ENCODE data around the gene RSPH6A.

Gene RSPH6A

DNA sequence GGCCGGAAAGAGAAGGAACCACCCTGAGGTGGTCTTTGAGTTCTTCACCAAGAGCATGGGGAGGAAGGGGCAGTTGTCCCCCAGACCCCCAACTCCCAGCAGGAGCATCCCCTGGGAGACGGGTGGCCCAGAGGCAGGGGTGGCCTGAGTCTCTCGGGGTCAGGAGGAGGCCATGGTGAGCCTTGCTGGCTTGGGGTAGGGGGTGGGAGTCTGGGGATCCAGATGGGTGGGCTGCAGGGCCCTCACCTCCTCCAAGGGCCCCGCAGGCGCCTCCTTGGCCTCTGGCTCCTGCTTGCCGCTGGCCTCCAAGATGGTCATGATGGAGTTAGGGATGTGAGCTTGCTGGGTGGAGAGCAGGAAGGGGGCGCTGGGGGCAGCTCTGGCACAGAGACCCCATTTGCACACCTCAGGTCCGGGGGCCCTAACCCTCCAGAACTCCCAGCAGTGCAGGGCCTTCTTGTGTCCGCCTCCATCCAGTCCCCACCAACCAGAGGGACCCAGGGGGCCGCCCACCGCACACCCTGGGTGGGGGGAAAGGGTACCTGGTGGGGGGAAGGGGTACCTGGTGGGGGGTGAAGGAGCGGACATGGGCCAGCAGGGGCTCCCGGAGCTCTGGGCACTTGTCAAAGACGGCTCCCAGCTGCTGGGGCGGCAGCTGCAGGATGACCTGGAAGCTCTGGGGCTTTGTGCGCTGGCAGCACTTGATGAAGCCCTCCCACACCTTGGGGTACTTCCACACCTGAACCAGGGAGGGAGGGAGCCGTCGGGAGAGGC, 1.3 kb upstream of the RSPH6A start:
- H3K36me3 ChIP-seq (ENCODE audit: control insufficient read depth, insufficient read depth, low read length), result peaks cover 23% of the 10 kb centered on the region
- peak overlapping the region; percentile 84 for H3K4me3 ChIP-seq (ENCODE audit: low read depth, low read length)
- peak overlapping the region; percentile 80 for H3K9ac ChIP-seq (ENCODE audit: low read length)
- no peaks in the 10 kb centered on the region for H3K27me3 ChIP-seq (ENCODE audit: control insufficient read depth, insufficient read depth, low read length)
- peak overlapping the region; percentile 42 for H3K27ac ChIP-seq (ENCODE audit: low read depth, low read length)
- H3K9me3 ChIP-seq (ENCODE audit: control insufficient read depth, insufficient read depth, low read depth, low read length), result no peaks in the 10 kb centered on the region
- H3K4me1 ChIP-seq (ENCODE audit: control insufficient read depth, insufficient read depth, low read length), result peaks cover 26% of the 10 kb centered on the region

DNA sequence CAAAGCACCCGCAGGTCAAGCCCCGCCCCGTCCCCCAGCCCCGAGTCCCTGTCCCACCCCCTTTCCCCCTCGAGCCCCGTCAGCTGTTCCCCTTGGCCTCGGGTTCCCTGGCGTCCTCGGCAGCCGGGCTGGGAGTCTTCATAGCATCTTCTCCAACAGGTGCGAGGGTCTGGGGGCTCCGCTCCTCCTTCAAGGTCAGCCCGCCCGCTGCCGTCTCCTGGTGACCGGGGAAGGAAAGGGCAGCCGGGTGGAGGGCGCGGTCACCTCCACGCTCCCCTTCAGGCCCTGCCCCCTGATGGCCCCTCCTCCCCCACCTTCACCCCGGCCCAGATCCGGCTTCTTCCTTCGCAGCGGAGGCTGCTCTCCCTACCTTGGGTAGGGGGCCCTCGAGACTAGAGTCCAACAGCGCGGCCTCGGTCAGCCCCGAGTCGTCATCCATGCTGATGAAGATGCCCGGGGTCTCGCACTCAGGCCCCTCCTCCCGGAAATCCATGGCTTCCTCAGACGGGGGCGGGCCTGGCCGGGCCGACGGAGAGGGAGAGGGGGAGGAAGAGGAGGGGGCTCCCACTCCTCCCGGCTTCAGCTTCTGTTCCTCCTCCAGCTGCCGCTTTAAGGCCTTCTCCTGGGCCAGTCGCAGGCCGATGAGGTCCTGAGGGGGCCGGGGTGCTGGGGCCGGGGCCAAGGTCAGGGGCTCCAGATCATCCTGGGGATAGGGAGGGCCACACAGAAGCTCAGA, 541 bp upstream of the RSPH6A start:
- Histone ChIP-seq H3K9me3 (ENCODE audit: control insufficient read depth, insufficient read depth, low read depth, low read length) (no peaks in the 10 kb centered on the region), H3K27ac (ENCODE audit: low read depth, low read length) (peak overlapping the region; percentile 42), H3K27me3 (ENCODE audit: control insufficient read depth, insufficient read depth, low read length) (no peaks in the 10 kb centered on the region), H3K9ac (ENCODE audit: low read length) (peak overlapping the region; percentile 80), H3K4me1 (ENCODE audit: control insufficient read depth, insufficient read depth, low read length) (peaks cover 26% of the 10 kb centered on the region), H3K36me3 (ENCODE audit: control insufficient read depth, insufficient read depth, low read length) (peaks cover 16% of the 10 kb centered on the region), H3K4me3 (ENCODE audit: low read depth, low read length) (peak overlapping the region; percentile 84)

DNA sequence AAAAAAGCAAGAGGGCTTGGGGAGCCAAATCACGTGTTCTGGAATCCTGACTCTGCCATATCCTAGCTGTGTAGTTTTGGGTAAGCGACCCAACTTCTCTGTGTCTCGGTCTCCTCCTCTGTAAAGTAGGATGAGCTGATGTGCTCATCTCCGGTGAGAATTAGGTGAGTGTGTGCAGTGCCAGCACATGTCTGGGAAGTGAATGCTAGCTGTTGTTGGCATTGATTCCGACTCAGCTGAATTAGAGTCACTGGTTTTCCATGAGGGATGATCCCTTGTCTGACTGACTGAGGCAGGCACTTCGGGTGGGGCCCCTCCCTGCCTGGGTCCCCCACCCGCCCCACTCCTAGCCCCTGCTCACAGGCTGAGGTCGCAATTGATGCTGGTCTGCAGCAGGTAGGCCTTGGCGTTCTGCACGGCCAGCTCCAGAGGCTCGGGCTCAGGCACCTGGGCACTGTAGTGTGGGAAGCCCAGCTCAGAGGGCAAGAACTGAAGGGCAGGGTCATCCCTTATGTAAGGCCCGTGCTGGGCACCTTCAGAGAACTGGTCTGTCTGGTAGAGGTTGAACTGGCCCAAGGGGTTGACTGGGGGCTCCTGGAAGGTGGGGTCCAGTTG, 835 bp downstream of the RSPH6A start:
- peaks cover 2% of the 10 kb centered on the region; the same call in 1 of the 2 replicates for H3K36me3 ChIP-seq (ENCODE audit: control insufficient read depth, insufficient read depth, low read length)
- peaks cover 35% of the 10 kb centered on the region for H3K4me1 ChIP-seq (ENCODE audit: control insufficient read depth, insufficient read depth, low read length)
- peak overlapping the region; percentile 63 for H3K9ac ChIP-seq (ENCODE audit: low read length)
- no peaks in the 10 kb centered on the region for H3K9me3 ChIP-seq (ENCODE audit: control insufficient read depth, insufficient read depth, low read depth, low read length)
- peak overlapping the region; percentile 84 for H3K4me3 ChIP-seq (ENCODE audit: low read depth, low read length)
- no peaks in the 10 kb centered on the region for H3K27me3 ChIP-seq (ENCODE audit: control insufficient read depth, insufficient read depth, low read length)
- no peak overlapping the region for H3K27ac ChIP-seq (ENCODE audit: low read depth, low read length)

DNA sequence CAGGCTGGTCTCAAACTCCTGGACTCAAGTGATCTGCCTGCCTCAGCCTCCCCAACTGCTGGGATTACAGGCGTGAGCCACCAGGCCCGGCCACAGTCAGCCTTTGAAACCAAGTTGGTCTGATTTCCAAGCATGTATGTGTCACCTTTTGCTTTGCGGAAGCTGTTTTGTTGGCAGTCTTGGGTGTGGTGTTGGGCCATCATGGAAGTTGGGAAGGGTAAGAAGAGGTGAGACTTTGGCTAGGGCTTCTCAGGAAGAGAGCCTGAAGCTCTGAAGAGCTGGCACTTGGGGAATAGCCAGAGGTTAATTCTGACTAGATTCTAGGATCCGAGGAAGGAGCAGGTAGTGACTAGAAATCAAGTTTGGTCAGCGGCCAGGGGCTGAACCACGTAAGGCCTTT, 2.8 kb downstream of the RSPH6A start:
- Histone ChIP-seq H3K27me3 (ENCODE audit: control insufficient read depth, insufficient read depth, low read length) (no peaks in the 10 kb centered on the region), H3K36me3 (ENCODE audit: control insufficient read depth, insufficient read depth, low read length) (no peaks in the 10 kb centered on the region), H3K27ac (ENCODE audit: low read depth, low read length) (no peak overlapping the region), H3K4me3 (ENCODE audit: low read depth, low read length) (no peak overlapping the region), H3K9me3 (ENCODE audit: control insufficient read depth, insufficient read depth, low read depth, low read length) (no peaks in the 10 kb centered on the region), H3K4me1 (ENCODE audit: control insufficient read depth, insufficient read depth, low read length) (peaks cover 21% of the 10 kb centered on the region; the same call in 1 of the 2 replicates), H3K9ac (ENCODE audit: low read length) (no peak overlapping the region)

DNA sequence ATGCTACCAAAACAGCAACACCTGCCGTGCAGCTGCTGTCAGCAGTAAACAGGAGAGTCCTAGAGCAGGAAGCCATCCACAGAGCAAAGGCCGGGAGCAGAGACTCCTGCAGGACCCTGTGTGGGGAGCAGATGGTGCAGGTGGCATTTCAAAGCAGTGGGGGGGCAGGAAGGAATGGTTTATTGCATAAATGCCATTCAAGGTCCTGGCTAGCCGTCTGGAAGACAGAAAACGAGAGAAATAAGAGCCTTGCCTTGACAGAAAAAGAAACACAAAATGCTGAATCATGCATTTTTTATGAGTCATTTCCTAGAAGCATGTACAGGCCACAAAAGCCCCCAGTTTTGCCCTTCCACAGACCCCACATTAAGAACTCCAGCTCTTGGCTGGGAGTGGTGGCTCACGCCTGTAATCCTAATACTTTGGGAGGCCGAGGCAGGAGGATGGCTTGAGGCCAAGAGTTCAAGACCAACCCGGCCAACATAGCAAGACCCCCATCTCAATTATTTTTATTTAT, 5.4 kb downstream of the RSPH6A start:
- H3K9me3 ChIP-seq (ENCODE audit: control insufficient read depth, insufficient read depth, low read depth, low read length), result no peaks in the 10 kb centered on the region
- H3K27ac ChIP-seq (ENCODE audit: low read depth, low read length), result no peak overlapping the region
- H3K36me3 ChIP-seq (ENCODE audit: control insufficient read depth, insufficient read depth, low read length), result no peaks in the 10 kb centered on the region
- no peak overlapping the region for H3K9ac ChIP-seq (ENCODE audit: low read length)
- peaks cover 11% of the 10 kb centered on the region; the same call in 1 of the 2 replicates for H3K4me1 ChIP-seq (ENCODE audit: control insufficient read depth, insufficient read depth, low read length)
- no peak overlapping the region for H3K4me3 ChIP-seq (ENCODE audit: low read depth, low read length)
- H3K27me3 ChIP-seq (ENCODE audit: control insufficient read depth, insufficient read depth, low read length), result peaks cover 4% of the 10 kb centered on the region; the same call in 1 of the 2 replicates

DNA sequence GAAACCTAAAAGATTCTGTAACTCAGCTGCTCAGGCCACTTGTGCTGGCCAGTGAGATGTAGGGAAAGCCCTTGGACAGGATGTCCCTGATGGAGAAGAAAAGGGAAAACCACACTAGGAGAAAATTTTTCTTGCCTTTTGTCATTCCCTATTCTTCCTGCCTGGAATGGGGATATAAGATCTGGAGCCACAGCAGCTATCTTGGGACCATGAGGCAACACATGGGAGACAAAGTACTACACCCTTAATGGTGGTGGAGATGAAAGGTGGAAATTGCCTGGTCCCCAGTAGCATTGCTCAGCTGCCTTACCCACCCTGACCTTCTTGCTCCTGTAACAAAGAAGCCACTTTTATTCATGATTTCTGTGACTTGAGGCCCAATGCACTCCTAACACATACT, 9.4 kb downstream of the RSPH6A start:
- Histone ChIP-seq H3K27ac (ENCODE audit: low read depth, low read length) (no peak overlapping the region), H3K4me1 (ENCODE audit: control insufficient read depth, insufficient read depth, low read length) (peaks cover 14% of the 10 kb centered on the region; the same call in 1 of the 2 replicates), H3K9me3 (ENCODE audit: control insufficient read depth, insufficient read depth, low read depth, low read length) (no peaks in the 10 kb centered on the region), H3K27me3 (ENCODE audit: control insufficient read depth, insufficient read depth, low read length) (peaks cover 6% of the 10 kb centered on the region; the same call in 1 of the 2 replicates), H3K4me3 (ENCODE audit: low read depth, low read length) (no peak overlapping the region), H3K36me3 (ENCODE audit: control insufficient read depth, insufficient read depth, low read length) (no peaks in the 10 kb centered on the region), H3K9ac (ENCODE audit: low read length) (no peak overlapping the region)

DNA sequence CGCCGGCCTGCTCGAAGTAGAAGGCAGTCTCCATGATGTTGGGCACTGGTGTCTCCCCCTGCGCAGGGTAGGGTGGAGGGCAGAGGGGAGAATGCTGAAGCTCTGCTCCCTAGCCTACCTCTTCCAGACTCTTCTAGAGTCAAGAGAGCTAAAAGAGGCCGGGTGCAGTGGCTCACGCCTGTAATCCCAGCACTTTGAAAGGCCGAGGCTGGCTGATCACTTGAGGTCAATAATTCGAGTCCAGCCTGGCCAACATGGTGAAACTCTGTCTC, 10.2 kb downstream of the RSPH6A start:
- Histone ChIP-seq H3K27me3 (ENCODE audit: control insufficient read depth, insufficient read depth, low read length) (peaks cover 6% of the 10 kb centered on the region; the same call in 1 of the 2 replicates), H3K4me1 (ENCODE audit: control insufficient read depth, insufficient read depth, low read length) (peaks cover 11% of the 10 kb centered on the region; the same call in 1 of the 2 replicates), H3K4me3 (ENCODE audit: low read depth, low read length) (no peak overlapping the region), H3K9ac (ENCODE audit: low read length) (no peak overlapping the region), H3K27ac (ENCODE audit: low read depth, low read length) (no peak overlapping the region), H3K9me3 (ENCODE audit: control insufficient read depth, insufficient read depth, low read depth, low read length) (no peaks in the 10 kb centered on the region), H3K36me3 (ENCODE audit: control insufficient read depth, insufficient read depth, low read length) (no peaks in the 10 kb centered on the region)

DNA sequence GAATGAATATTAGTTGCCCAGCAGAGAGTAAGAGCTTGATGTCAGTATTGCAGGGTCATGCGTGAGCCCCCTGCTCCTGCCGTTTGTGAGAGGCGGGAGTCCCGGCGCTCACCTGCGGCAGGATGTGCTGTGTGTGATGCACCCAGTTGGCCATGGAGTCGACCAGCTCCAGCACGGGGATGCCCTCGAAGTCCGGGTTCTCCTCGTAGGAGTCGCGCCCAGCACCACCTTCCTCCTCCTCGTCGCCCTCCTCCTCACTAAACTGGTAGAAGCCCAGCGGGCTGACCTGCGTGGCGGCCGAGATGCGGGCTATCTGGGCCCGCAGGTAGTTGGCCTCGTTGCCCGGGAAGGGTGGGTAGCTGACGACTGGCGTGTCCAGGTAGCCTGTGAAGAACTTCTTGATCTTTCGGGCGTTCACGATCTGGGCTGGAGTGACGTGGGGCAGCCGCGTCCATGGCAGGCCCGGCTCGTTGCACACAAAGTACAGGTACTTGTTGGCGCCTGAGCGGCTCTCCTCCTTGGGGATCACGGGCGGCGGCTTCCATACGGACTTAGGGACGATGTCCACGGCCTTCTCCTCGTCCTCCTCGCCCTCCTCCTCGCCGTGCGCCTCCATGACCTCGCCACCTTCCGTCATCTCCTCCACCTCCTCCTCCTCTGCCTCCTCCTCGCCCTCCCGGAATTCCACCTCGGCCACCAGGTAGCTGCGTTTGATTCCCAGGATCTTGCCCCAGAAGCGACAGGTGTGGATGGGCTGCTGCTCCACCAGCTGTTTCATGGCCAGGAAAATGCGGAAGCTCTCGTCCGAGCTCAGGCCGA, 10.8 kb downstream of the RSPH6A start:
- H3K27me3 ChIP-seq (ENCODE audit: control insufficient read depth, insufficient read depth, low read length), result peaks cover 6% of the 10 kb centered on the region; the same call in 1 of the 2 replicates
- peaks cover 6% of the 10 kb centered on the region; the same call in 1 of the 2 replicates for H3K4me1 ChIP-seq (ENCODE audit: control insufficient read depth, insufficient read depth, low read length)
- no peak overlapping the region for H3K4me3 ChIP-seq (ENCODE audit: low read depth, low read length)
- H3K9ac ChIP-seq (ENCODE audit: low read length), result no peak overlapping the region
- no peaks in the 10 kb centered on the region for H3K36me3 ChIP-seq (ENCODE audit: control insufficient read depth, insufficient read depth, low read length)
- H3K9me3 ChIP-seq (ENCODE audit: control insufficient read depth, insufficient read depth, low read depth, low read length), result no peaks in the 10 kb centered on the region
- H3K27ac ChIP-seq (ENCODE audit: low read depth, low read length), result no peak overlapping the region

DNA sequence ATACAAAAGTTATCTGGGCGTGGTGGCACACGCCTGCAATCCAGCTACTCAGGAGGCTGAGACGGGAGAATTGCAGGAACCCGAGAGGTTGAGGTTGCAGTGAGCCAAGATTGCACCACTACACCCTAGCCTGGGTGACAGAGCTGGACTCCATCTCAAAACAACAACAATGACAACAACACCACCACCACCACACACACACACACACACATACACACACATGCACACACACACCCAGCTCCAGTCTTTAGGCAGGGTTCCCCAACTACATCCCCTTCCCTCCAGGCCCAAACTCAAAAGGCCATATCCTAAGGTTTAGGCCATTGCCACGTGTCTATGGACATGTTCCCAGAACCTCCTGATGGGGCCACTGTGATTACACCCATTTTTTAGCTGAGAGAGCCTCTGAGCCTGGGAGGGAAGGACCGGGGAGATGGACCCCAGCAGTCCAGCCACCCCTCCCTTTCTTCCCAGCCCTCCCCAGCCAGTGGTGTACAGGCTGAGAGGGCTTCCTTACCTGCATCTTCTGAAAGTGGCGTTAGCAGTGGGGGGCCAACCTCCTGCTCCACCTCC, 13.4 kb downstream of the RSPH6A start:
- no peaks in the 10 kb centered on the region for H3K36me3 ChIP-seq (ENCODE audit: control insufficient read depth, insufficient read depth, low read length)
- no peak overlapping the region for H3K4me3 ChIP-seq (ENCODE audit: low read depth, low read length)
- H3K27me3 ChIP-seq (ENCODE audit: control insufficient read depth, insufficient read depth, low read length), result peaks cover 6% of the 10 kb centered on the region
- peaks cover 5% of the 10 kb centered on the region; the same call in 1 of the 2 replicates for H3K4me1 ChIP-seq (ENCODE audit: control insufficient read depth, insufficient read depth, low read length)
- no peak overlapping the region for H3K9ac ChIP-seq (ENCODE audit: low read length)
- no peaks in the 10 kb centered on the region for H3K9me3 ChIP-seq (ENCODE audit: control insufficient read depth, insufficient read depth, low read depth, low read length)
- H3K27ac ChIP-seq (ENCODE audit: low read depth, low read length), result no peak overlapping the region

DNA sequence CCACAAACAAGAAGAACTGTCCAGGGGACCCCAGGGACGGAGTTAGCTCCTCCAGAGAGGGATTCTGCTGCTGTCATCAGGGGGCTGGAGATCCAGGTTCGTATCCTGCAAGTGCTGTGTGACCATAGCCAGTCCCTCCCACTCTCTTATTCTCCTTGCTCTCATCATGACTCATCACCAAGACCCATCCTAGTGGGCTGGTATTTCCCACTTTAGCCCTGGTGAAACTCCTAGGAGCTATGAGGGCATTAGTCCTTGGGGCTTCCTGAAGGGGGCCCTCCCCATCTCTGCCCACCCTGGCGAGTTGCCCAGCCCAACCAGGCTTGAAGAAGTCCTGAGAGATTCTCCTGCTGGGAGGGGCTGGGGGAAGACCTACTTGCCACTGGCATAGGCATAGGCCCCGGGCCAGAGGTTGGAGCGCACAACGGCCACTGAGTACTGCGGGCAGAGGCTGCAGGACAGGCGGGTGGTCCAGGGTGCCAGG, 15.0 kb downstream of the RSPH6A start:
- H3K27me3 ChIP-seq (ENCODE audit: control insufficient read depth, insufficient read depth, low read length), result peaks cover 4% of the 10 kb centered on the region
- no peaks in the 10 kb centered on the region for H3K36me3 ChIP-seq (ENCODE audit: control insufficient read depth, insufficient read depth, low read length)
- H3K9me3 ChIP-seq (ENCODE audit: control insufficient read depth, insufficient read depth, low read depth, low read length), result no peaks in the 10 kb centered on the region
- no peak overlapping the region for H3K9ac ChIP-seq (ENCODE audit: low read length)
- H3K4me1 ChIP-seq (ENCODE audit: control insufficient read depth, insufficient read depth, low read length), result peaks cover 5% of the 10 kb centered on the region; the same call in 1 of the 2 replicates
- no peak overlapping the region for H3K27ac ChIP-seq (ENCODE audit: low read depth, low read length)
- no peak overlapping the region for H3K4me3 ChIP-seq (ENCODE audit: low read depth, low read length)

Measured in HUES6 (cell line).